ENCODE measurements around the gene TMEM270.
"Not testable (repeated sequence)": the region's sequence is repeated elsewhere in the genome, so short reads cannot be mapped to it uniquely, and the experiment has no call there.

The TMEM270 gene

DNA sequence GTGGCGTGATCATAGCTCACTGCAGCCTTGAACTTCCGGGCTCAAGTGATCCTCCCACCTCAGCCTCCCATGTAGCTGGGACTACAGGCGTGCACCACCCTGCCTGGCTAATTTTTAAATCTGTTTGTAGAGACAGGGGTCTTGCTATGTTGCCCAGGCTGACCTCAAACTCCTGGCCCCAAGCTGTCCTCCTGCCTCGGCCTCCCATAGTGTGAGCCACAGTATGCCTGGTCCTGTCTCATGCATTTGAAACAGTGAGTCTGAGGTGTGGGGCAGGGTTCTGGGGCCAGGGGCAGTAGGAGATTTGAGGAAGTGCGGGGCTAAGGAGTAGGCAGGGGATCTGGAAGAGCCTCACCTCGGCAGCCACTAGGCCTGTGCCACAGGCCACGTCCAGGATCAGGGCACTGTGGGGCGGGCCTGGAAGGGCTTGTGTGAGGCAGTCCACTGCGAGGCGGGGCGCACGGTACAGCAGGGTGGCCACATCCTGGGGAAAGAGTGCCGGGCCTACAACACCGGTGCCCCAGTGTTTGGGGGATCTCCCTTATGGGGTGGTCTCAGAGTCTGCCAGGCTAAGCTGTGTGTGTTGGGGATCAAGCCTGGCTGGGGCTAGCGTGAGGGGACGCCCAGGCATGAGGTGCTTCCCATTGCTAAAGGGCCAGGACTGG, 20.1 kb upstream of the TMEM270 start:
- DNase-seq (ENCODE audit: low read depth) = no peak
- TF ChIP-seq, protein P1, sequence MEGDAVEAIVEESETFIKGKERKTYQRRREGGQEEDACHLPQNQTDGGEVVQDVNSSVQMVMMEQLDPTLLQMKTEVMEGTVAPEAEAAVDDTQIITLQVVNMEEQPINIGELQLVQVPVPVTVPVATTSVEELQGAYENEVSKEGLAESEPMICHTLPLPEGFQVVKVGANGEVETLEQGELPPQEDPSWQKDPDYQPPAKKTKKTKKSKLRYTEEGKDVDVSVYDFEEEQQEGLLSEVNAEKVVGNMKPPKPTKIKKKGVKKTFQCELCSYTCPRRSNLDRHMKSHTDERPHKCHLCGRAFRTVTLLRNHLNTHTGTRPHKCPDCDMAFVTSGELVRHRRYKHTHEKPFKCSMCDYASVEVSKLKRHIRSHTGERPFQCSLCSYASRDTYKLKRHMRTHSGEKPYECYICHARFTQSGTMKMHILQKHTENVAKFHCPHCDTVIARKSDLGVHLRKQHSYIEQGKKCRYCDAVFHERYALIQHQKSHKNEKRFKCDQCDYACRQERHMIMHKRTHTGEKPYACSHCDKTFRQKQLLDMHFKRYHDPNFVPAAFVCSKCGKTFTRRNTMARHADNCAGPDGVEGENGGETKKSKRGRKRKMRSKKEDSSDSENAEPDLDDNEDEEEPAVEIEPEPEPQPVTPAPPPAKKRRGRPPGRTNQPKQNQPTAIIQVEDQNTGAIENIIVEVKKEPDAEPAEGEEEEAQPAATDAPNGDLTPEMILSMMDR (conservative IDR thresholded peaks at IDR 0.05; ENCODE audit: low read depth, low read length) = no peak
- no peak overlapping the region for H3K4me3 ChIP-seq (ENCODE audit: low read depth, low read length)

DNA sequence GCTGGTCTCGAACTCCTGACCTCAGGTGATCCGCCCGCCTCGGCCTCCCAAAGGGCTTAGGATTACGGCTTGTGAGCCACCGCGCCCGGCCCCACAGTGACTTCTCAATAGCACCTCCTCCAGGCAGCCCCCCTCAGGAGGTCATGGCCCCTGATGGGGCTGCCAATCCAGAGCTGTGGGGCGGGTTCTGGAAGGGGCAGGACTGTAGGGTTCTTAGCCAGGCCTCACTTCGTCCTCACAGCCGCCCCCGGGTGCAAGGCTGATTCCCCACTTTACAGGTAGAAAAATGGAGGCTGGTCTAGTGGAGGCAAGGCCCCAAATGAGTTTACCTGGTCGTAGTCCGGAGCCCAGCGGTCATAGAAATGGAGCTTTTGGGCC, 19.3 kb upstream of the TMEM270 start:
- peak overlapping the region; percentile 79 for H3K4me3 ChIP-seq (ENCODE audit: low read depth, low read length)
- DNase-seq (ENCODE audit: low read depth) = no peak
- TF ChIP-seq, protein P1 (conservative IDR thresholded peaks at IDR 0.05; ENCODE audit: low read depth, low read length) = no peak

DNA sequence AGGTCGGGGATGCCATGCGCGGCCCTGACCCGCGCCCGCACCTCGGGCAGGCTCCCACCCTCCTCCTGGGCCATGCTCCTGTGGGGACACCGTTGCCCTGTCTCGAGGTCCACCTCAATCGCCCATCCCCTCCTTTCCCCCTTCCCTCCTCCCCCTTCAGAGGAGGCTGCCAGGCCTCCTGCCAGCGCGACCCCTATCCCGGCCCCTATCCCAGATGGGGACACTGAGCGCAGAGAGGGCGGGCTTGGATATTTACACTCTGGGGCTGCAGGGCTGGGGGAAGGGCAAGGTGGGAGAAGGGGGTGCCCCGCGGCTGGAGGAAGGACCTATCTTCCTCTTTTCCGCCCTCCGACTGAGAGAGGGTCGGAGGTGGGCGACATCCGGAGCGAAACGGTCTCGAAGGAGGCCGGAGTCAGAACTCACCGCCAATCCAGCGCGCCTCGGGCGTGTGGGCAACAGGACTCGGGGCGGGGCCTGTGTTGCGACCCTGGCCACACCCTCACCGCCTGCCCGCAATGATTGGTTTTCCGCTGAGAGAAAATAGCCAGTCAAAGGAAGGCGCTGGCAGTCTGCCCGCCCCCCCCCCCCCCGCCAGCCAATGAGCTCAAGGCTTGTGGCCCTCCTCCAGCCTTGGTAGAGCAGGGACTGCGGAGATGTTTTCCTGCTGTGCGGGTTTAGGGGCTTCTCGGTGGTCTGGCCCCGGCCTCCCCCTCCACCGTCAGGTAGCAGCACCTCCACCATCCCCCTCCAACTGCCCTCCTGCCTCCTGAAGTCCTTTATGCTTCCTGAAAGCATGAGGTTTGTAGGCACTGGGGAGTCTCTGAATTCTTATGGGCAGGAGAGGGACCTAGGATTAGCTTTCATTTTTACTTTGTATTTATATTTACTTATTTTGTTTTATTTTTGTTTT, 18.6 kb upstream of the TMEM270 start, which contains the start of gene METTL27:
TSS of gene METTL27 (minus strand) at position 450 of the 910 bp plus-strand sequence. CDS start at position 74, 376 bp downstream.
- TF ChIP-seq, protein P1 (conservative IDR thresholded peaks at IDR 0.05; ENCODE audit: low read depth, low read length) = no peak
- peak within 1 kb of the TSS; percentile 79 for H3K4me3 ChIP-seq (ENCODE audit: low read depth, low read length)
- peak; percentile 94 for DNase-seq (ENCODE audit: low read depth)

DNA sequence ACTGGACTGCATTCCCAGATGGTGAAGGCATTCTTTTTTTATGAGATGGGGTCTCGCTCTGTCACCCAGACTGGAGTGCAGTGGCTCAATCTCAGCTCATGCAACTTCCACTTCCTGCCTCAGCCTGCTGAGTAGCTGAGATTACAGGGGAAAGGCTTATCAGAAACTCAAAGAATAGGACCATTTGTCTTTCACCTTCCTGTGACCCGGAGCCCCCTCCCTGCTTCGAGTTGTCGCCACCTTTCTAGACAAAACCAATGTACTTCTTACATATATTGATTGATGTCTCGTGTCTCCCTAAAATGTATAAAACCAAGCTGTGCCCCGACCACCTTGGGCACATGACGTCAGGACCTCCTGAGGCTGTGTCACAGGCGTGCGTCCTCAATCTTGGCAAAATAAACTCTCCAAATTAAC, 16.8 kb upstream of the TMEM270 start:
- H3K4me3 ChIP-seq (ENCODE audit: low read depth, low read length) = no peak overlapping the region
- TF ChIP-seq, protein P1 (conservative IDR thresholded peaks at IDR 0.05; ENCODE audit: low read depth, low read length) = no peak
- no peak for DNase-seq (ENCODE audit: low read depth)

DNA sequence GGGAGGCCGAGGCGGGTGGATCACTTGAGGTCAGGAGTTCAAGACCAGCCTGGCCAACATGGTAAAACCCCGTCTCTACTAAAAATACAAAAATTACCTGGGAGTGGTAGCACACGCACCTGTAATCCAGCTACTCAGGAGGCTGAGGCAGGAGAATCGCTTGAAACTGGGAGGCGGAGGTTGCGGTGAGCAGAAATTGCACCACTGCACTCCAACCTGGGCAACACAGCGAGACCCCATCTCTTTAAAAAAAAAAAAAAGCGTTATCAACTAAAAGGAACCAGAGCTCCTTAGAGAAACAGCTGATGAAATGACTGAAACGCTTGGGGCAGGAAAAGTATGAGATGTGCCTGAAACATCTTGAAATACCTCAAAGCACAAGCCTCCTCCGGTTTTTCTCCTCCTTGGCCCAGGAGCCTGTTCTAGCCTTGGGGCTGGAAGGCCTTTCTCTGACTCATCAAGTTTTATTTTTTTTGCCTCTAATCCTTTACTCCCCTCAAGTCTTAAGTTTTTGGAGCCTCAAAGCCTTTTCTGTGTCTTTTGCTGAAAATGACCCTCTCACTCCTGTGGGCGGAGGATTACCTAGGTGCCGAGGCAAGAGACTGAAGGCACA, 16.0 kb upstream of the TMEM270 start:
- TF ChIP-seq, protein P1 (conservative IDR thresholded peaks at IDR 0.05; ENCODE audit: low read depth, low read length) = no peak
- peak; percentile 43 for DNase-seq (ENCODE audit: low read depth)

DNA sequence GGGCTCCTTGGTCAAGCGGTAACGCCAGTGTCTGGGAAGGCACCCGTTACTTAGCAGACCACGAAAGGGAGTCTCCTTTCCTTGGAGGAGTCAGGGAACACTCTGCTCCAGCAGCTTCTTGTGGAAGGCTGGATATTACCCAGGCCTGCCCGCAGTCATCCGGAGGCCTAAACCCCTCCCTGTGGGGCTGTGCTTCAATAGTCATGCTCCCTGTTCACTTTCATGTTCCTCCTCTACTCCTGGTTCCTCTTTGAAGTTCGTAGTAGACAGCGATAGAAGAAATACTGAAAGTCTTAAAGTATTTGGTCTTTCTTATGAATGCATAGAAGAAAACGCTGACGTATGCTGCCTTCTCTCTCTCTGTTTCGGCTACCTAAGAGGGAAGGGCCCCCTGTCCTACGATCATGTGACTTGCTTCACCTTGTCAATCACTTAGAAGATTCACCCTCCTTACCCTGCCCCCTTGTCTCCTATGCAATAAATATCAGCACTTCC, 15.2 kb upstream of the TMEM270 start:
- not testable (repeated sequence) for DNase-seq (ENCODE audit: low read depth); H3K4me3 ChIP-seq (ENCODE audit: low read depth, low read length)

More for the DNA sequence above, 16.0 kb upstream of the TMEM270 start:
- no peak overlapping the region for H3K4me3 ChIP-seq (ENCODE audit: low read depth, low read length)

Measured in choroid plexus epithelial cell (primary cell).